HL-60/S4 treated with retinoic acid at 250 ng/mL for 4 days and 3 days (cell line): ENCODE data around the gene TMEM97.
"Not testable (repeated sequence)": the region's sequence is repeated elsewhere in the genome, so short reads cannot be mapped to it uniquely, and the experiment has no call there.

Source experiments
- in situ Hi-C: fragments of 300-500 bp; cut with MboI; formaldehyde crosslinking; loops from 2 replicates; pipeline ENCODE4 v1.7.0; 2022; ENCODE audit warnings: low sequenced_read_pairs

Gene TMEM97

DNA sequence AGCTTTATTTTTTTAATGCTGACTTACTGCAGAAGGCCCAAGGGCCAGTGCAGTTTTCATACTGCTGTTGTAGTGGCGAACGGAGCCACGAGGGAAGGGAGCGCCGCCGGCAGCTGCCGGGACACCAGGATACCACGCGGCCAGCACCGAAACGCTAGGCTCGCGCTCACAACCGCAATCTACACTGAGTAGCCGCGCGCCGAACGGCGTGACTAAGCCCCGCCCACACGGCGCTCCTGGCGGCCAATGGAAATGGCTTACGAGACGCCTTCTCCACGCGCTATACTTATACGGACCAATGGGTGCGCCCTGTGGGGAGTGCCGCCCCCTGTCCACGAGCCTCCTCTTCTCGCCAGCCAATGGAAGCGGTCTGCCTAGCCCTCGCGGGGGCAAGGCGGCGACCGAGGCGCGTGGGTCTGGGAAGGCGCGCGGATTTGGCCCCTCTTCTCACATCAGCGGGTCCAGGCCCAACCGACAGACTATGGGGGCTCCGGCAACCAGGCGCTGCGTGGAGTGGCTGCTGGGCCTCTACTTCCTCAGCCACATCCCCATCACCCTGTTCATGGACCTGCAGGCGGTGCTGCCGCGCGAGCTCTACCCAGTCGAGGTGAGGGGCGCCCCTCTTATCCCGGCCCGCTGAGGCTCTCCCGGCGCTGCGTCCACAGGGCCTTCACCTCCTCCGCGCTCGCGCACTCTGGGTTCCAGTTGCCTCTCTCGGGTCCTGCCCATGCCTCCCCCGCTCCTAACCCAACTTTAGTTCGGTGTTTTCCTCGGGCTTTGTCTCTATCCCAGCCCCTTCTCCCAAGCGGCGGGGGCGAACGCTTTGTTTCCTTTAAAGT, at the start of gene TMEM97:
TSS of gene TMEM97 (plus strand) at position 442 of the 839 bp plus-strand sequence. CDS start at position 482, 40 bp downstream.
- in situ Hi-C loops = no loop called here

DNA sequence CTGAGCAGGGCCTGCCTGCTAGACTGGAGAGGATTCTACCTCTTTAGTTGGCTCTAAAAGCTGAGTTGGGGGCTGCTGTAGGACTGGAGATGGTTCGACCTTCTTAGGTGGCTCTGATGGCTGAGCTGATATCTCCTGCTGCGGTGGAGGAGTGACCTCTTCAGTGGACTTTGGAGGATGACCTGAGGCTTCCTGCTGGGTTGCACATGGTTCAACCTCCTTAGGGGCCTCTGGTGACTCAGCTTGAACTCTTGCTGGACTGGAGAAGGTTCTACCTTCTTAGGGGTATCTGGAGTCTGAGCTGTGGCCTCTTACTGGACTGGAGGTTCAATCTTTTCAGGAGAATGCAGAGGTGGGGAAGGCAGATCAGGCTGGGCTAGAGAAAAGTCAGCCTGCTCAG, 48.9 kb upstream of the TMEM97 start:
- in situ Hi-C loops = no loop called here

DNA sequence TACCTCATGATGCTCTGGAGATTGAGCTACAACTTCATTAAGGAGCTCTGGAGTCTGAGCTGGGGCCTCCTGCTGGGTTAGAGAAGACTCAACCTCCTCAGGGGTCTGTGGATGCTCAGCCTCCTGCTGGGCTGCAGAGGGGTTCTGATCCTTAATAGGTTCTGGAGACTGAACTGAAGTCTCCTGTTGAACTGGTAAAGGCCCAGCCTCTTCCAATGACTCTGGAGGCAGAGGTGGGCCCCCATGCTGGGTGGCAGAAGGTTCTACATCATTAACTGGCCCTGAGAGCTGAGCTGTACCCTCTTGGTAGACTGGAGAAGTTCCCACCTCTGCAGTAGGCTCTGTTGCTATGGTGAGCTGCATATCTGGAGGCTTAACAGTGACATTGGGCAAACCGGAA, 48.1 kb upstream of the TMEM97 start:
- in situ Hi-C loops = no loop called here

DNA sequence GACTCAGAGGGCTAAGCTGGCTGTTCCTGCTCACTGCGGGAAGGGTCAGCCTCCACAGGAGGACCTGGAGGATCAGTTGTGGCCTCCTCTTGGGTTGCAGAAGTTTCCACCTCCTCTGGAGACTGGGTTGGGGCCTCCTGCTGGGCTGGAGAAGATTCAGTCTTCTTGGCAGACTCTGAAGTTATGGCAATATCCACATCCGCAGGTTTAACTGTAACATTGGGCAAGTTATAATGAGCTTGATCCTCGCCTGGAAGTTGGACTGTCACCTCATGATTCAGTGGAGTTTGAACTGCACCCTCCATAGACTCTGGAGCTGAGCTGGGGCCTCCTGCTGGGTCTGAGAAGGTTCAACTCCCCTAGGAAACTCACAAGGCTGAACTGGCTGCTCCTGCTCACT, 47.6 kb upstream of the TMEM97 start:
- in situ Hi-C loops = no loop called here

DNA sequence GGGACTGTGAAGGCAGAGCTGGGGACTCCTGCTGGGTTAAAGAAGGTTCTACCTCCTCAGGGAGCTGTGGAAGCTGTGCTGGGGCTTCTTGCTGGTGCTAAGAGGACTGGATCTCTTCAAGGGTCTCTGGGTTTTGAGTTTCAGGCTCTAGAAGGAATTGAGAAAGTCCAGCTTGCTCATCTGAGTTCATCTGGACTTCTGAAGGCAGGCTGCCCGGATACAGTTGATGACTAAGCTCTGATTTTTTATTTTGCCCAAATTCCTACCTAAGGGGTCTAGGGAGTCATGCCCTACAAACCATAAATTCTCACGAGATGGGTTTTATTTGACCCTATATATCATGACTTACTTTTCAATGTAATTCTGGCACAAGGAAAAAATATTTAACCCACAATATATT, 46.8 kb upstream of the TMEM97 start:
- in situ Hi-C loops = no loop called here

DNA sequence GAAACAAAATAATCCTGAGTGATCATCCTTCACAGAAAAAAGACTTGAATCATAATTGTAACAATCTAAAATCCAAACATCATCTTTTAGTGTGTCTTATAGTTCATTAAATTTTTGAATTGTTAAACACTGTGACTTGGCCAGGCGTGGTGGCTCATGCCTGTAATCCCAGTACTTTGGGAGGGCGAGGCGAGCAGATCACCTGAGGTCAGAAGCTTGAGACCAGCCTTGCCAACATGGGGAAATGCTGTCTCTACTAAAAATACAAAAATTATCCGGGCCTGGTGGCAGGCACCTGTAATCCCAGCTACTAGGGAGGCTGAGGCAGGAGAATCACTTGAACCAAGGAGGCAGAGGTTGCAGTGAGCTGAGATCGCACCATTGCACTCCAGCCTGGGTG, 45.7 kb upstream of the TMEM97 start:
- in situ Hi-C loops = not testable (repeated sequence)

DNA sequence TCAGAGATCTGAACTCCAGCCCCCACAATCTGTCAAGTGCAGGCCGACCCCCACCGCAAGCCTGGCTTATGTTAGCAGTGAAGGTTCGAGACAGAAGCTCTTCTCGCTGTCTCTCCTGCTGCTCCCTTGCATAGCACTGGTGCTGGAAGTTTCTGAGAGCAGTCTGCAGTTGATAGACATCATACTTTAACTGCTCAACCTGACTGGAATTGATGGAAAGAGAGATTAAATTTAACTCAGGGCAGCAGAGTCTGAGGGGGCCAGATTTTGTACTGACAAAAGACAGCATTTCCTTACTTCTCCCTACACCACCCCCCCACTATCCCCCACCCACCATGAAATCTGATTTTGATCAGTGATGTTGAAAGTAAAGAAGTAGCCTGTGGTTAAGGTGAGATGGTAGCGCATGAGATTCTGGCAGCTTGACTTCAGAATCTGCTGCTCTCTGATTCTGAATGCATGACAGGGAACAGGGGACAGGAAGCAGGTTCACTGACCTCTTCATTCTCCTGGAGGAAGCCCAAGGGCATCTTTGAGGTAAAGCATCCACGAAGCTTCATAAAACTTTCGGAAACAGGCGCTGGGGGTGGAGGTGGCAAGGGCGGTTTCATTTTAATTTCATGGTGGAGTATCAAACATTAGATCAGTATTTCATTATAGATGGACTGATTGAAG, 44.3 kb upstream of the TMEM97 start:
- in situ Hi-C loops = no loop called here

DNA sequence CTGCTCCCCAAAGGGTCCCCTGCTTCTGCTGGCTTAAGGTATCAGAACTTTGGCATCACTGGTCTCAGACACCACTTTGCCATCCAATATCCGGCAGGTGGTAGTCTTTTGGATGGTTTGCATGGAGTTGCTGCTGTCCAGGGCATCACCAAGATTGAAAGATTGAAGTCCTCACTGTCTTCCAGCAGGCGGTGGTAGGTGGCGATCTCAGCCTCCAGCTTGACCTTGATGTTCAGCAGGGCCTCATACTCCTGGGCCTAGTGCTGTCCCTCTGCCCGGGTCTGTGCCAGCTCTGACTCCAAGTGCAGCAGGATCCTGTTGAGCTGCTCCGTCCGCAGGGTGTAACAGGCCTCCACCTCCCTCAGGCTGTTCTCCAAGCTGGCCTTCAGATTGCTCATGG, 43.0 kb upstream of the TMEM97 start:
- in situ Hi-C loops = no loop called here

DNA sequence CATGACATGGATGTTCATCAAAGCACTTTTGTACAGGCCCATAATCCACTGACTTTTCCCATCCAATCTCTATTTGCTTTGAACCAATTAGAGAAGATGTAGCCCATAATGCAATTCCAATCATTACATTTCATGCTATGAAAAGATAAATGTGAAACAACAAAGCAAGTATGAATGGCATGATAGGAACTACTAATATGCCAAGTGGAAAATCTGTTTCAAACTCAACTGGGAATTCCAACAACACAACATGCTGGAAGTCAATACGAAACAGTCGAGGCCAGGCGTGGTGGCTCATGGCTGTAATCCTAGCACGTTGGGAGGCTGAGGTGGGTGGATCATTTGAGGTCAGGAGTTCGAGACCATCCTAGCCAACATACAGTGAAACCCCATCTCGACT, 39.6 kb upstream of the TMEM97 start:
- in situ Hi-C loops = no loop called here

DNA sequence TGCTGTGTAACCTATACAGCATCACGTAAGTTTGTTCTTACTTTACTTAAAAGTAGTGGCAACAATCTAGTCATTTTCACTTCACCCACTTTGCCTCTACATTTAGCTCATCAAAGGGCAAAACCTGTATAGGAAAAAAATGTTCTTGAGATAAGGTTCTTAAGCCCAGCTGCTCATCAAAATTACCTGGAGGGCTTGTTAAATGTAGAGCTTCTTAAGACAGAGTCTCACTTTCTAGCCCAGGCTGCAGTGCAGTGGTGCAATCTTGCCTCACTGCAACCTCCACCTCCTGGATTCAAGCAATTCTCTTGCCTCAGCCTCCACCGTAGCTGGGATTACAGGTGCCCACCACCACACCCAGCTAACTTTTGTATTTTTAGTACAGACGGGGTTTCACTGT, 38.2 kb upstream of the TMEM97 start:
- in situ Hi-C loops = no loop called here

DNA sequence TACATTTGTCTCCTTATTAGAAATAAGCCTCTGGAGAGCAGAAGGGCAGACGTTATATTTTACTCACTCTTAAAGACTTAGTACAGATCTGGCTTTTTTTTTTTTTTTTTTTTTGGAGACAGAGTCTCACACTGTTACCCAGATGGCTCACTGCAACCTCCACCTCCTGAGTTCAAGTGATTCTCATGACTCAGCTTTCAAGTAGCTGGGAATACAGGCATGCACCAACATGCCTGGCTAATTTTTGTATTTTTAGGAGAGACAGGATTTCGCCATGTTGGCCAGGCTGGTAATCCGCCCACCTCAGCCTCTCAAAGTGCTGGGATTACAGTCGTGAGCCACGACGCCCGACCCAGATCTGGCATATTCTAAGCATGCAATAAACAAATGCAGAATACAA, 36.4 kb upstream of the TMEM97 start:
- in situ Hi-C loops = no loop called here

DNA sequence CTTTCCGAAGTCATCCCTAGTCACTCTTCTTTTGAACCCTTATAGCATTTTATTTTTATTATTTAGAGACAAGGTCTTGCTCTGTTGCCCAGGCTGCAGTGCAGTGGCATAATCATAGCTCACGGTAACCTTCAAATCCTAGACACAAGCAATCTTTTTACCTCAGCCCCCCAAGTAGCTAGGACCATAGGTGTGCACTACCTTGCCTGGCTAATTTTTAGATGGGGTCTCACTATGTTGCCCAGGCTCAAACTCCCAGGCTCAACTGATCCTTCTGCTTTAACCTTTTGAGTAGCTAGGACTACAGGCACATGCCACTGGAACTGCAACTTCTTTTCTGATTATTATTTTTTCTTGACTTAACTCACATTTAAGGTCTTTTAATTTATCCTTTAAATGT, 33.0 kb upstream of the TMEM97 start:
- in situ Hi-C loops = no loop called here

DNA sequence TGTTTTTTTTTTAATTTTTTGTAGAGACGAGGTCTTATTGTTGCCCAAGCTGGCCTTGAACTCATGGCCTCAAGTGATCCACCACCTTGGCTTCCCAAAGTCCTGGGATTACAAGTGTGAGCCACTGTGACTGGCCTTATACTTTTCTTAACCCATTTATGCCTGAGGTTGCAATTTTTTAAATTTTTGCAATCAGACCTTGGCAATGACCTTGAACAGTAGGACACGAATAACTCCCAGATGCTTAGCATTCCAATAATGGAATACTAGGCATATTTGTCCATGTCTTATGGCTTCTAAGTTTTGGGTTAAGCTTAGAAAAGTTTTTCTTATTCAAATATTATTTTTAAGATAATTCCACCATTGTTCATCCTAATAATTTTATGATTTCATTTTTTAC, 28.3 kb upstream of the TMEM97 start:
- in situ Hi-C loops = no loop called here

DNA sequence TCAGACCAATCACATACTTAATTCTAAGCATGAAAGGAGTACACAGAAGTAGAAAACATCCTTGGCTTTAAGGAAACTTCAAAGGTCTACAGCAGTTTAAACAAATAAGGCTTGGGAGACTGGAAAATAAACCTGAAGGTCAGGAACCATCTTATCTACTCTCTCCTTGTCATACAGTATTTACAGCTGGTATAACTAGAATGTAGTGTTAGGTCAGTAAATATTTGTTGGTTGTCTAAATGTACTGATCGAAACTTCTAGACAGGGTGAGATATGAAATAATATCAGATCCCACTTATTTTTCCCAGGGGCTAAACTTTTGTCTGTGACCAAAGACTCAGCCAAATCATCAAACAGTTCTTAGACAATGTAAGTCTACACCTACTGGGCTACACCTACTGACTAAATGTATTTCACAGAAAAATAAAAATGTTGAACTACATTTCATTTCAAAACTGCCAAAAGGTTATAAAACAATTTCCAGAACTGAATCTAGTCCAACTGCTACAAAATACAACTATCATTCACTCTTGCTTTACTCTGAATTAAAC, 27.1 kb upstream of the TMEM97 start:
- in situ Hi-C loops = no loop called here

DNA sequence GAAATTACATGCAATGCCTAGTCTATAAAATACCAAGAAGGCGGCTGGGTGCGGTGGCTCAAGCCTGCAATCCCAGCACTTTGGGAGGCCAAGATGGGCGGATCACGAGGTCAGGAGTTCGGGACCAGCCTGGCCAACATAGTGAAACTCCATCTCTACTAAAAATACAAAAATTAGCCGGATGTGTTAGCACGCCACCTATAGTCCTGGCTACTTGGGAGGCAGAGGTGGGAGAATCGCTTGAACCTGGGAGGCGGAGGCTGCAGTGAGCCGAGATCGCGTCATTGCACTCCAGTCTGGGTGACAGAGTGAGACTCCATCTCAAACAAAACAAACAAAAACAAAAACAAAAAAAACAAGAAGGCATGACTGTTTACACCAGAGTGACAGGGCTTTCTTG, 26.1 kb upstream of the TMEM97 start:
- in situ Hi-C loops = not testable (repeated sequence)

DNA sequence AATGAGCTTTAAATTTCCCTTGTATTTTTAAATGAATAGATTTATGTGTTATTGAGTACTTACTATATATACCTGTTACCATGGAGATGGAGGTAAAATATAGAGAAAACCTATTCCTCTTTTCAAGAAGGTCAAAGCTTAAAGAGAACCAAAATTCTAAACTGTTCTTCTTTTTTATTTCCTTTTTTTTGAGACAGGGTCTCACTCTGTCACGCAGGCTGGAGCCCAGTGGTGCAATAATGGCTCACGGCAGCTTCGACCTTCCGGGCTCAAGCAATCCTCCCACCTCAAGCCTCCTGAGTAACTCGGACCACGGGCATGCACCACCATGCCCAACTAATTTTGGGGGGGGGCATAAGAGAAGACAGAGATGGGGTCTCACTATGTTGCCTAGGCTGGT, 25.0 kb upstream of the TMEM97 start:
- in situ Hi-C loops = no loop called here

DNA sequence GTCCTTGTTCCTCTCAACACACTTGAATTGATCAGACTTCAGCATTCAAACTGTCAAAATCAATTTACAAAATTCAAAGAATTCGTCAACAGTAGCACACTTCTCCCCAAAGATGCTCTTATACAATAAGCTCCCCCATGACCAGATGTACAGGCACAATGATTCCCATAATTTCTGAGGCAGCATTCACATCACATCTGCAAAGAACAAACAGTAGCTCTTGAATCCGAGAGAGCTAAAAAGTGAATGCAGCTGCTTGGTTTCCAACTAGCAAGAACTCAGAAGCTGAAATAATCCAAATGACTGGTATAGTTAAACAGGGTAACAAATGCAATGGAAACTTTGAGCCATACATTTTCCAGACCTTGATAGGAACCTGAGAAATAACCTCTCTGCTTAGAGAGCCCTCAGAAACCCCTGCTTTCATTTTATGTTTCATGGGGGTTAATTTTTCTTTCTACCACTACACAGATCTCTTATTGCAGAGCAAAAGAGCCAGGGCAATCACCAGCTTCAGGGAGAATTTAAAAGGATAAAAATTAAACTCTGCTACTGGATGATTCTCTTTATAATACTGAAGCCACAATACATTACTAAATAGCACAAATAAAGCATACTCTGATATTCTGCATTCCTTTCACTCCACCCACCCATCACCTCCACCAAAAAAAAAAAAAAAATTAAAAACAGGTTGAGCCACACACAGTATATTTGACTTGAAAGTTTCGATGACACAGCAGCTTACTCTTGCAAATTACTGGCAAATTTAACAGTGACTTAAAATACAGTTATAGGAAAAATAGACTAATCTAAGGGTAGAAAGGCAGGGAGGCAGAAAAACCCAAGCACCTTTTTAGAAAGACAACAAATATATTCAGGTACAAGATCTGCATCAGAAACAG, 23.1 kb upstream of the TMEM97 start:
- in situ Hi-C loops = no loop called here

DNA sequence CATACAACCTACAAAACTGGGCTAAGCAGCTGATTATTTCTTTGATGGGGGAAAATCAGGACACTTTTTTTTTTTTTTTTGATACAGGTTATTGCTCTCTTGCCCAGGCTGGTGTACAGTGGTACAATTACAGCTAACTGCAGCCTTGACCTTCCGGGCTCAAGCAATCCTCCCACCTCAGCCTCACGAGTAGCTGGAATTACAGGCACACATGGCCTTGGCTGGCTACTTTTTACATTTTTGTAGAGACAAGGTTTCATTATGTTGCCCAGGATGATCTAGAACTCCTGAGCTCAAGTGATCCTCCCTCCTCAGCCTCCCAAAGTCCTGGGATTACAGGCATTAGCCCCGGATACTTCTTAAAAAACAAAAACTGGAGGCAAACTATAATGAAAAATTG, 20.6 kb upstream of the TMEM97 start:
- in situ Hi-C loops = no loop called here

DNA sequence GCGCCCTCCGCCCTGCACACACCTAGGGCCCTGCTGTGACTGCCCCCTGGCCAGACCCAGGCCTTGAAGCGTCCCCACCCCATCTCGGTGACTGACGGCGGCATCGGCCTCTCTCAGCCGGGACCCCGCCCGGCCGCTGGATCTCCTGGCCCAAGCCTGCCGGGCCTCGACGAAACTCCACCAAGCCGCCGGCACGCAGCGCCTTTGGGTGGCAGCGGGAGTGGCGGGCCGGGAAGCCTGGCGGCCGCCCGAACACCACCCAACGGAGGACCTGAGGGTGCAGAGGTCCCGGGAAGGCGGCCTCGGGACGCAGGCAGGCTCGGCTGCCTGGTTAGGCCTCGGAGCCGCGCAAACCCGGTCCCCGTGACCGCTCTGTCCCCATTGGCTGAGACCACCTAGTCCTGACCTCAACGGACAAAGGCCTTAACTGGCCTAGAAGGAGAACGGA, 12.0 kb upstream of the TMEM97 start:
- in situ Hi-C loops = no loop called here

DNA sequence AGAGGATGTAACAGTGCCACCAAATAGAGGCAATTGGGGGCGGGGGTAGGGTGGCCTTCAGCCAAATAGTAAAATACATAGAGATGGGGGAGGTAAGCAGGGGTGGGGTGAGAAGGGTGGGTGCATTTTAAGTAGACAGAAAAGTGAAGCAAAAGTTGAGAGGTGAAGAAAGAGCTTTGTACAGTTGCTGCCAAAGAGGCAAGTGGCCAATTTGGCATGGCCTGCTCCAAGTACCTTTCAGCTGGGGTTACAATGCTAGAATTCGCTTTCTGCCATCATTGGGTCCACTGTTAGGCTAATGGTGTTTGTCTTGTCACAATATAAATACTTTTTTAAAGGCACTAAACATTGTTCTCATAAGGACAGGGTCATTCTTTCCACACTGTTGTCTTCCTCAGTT, 5.2 kb upstream of the TMEM97 start:
- in situ Hi-C loops = no loop called here
